ENCODE measurements around the gene PPP1R17.

The PPP1R17 gene

GRCh38 chr7:31647511-31647910 is 39.5 kb upstream of the PPP1R17 start:
- Histone ChIP-seq H3K4me2 (ENCODE audit: low read length, poor library complexity, severe bottlenecking) (no peak overlapping the region), H3K23ac (ENCODE audit: low read length in 2 of 2) (no peak overlapping the region), H2BK120ac (ENCODE audit: low read depth, low read length) (no peak overlapping the region), H3K4me1 (ENCODE audit: control insufficient read depth, insufficient read depth, low read depth, low read length) (no peaks in the 10 kb centered on the region), H3K27ac (ENCODE audit: low read length, poor library complexity, severe bottlenecking) (no peak overlapping the region), H3K79me1 (replicated peaks; ENCODE audit: low read length, poor library complexity, severe bottlenecking) (no peaks in the 10 kb centered on the region), H4K91ac (ENCODE audit: low read length) (no peak overlapping the region), H2AFZ (ENCODE audit: low read depth, low read length) (no peak overlapping the region), H3K9me3 (ENCODE audit: control insufficient read depth, low read length) (no peaks in the 10 kb centered on the region), H3K27me3 (ENCODE audit: control insufficient read depth in 1 of 2, insufficient read depth in 1 of 2, low read length in 2 of 2) (peaks cover 0 to 7% of the 10 kb centered on the region in 2 experiments), H4K8ac (ENCODE audit: low read length) (no peak overlapping the region), H3K4me3 (ENCODE audit: insufficient read depth in 1 of 2, low read depth in 1 of 2, low read length in 2 of 2) (no peak overlapping the region), H3K9ac (ENCODE audit: low read length) (no peak overlapping the region), H2BK5ac (ENCODE audit: low read depth, low read length, poor library complexity, severe bottlenecking) (no peak overlapping the region), H3K4ac (ENCODE audit: low read depth in 1 of 2, low read length in 2 of 2) (no peak overlapping the region), H2BK15ac (ENCODE audit: low read depth, poor library complexity, severe bottlenecking) (no peak overlapping the region), H2AK5ac (ENCODE audit: low read length, severe bottlenecking) (no peak overlapping the region), H2BK12ac (ENCODE audit: low read length in 2 of 2) (no peak overlapping the region), H3K18ac (ENCODE audit: low read depth in 1 of 2, low read length in 2 of 2) (no peak overlapping the region), H3K36me3 (ENCODE audit: control insufficient read depth in 1 of 2, insufficient read depth in 2 of 2, low read depth in 1 of 2, low read length in 2 of 2) (no peaks in the 10 kb centered on the region), H3K14ac (ENCODE audit: low read length in 2 of 2) (no peak overlapping the region)
- DNase-seq, result no peak
- no CpG with 5 or more reads among the region's 7 CpGs for WGBS

DNA sequence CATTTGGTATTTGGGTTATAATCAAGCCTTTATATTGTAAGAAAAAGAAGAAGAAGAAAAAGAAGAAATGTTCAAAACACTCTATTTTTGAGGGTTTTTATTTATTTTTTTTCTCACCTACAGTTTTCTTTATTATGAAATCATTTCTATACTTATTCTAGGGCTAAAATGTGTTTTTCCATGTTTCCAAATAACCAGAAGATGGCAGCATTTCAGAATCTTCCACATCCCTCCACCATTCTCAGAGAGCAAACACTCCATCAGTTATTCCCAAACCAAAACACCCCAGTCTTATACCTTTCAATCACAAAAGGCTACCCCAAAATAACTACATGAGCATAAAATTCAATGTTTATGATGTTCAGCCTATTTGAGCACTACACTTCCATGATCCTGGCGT is 38.7 kb upstream of the PPP1R17 start:
- H3K18ac ChIP-seq (ENCODE audit: low read depth in 1 of 2, low read length in 2 of 2), result no peak overlapping the region
- no peak overlapping the region for H2BK12ac ChIP-seq (ENCODE audit: low read length in 2 of 2)
- H2BK120ac ChIP-seq (ENCODE audit: low read depth, low read length), result no peak overlapping the region
- H4K91ac ChIP-seq (ENCODE audit: low read length), result no peak overlapping the region
- 80% methylated on average over 1 of the region's 1 CpG for WGBS
- no peak overlapping the region for H3K4me2 ChIP-seq (ENCODE audit: low read length, poor library complexity, severe bottlenecking)
- no peaks in the 10 kb centered on the region for H3K9me3 ChIP-seq (ENCODE audit: control insufficient read depth, low read length)
- H2AK5ac ChIP-seq (ENCODE audit: low read length, severe bottlenecking), result no peak overlapping the region
- H3K4ac ChIP-seq (ENCODE audit: low read depth in 1 of 2, low read length in 2 of 2), result no peak overlapping the region
- H2AFZ ChIP-seq (ENCODE audit: low read depth, low read length), result no peak overlapping the region
- H3K14ac ChIP-seq (ENCODE audit: low read length in 2 of 2), result no peak overlapping the region
- no peaks in the 10 kb centered on the region for H3K79me1 ChIP-seq (replicated peaks; ENCODE audit: low read length, poor library complexity, severe bottlenecking)
- no peak overlapping the region for H3K23ac ChIP-seq (ENCODE audit: low read length in 2 of 2)
- no peak overlapping the region for H2BK5ac ChIP-seq (ENCODE audit: low read depth, low read length, poor library complexity, severe bottlenecking)
- H3K9ac ChIP-seq (ENCODE audit: low read length), result no peak overlapping the region
- no peaks in the 10 kb centered on the region for H3K36me3 ChIP-seq (ENCODE audit: control insufficient read depth in 1 of 2, insufficient read depth in 2 of 2, low read depth in 1 of 2, low read length in 2 of 2)
- DNase-seq, result peak; percentile 2
- no peak overlapping the region for H3K27ac ChIP-seq (ENCODE audit: low read length, poor library complexity, severe bottlenecking)
- H3K27me3 ChIP-seq (ENCODE audit: control insufficient read depth in 1 of 2, insufficient read depth in 1 of 2, low read length in 2 of 2), result peaks cover 0 to 7% of the 10 kb centered on the region in 2 experiments
- no peak overlapping the region for H3K4me3 ChIP-seq (ENCODE audit: insufficient read depth in 1 of 2, low read depth in 1 of 2, low read length in 2 of 2)
- H2BK15ac ChIP-seq (ENCODE audit: low read depth, poor library complexity, severe bottlenecking), result no peak overlapping the region
- H4K8ac ChIP-seq (ENCODE audit: low read length), result no peak overlapping the region
- H3K4me1 ChIP-seq (ENCODE audit: control insufficient read depth, insufficient read depth, low read depth, low read length), result no peaks in the 10 kb centered on the region

DNA sequence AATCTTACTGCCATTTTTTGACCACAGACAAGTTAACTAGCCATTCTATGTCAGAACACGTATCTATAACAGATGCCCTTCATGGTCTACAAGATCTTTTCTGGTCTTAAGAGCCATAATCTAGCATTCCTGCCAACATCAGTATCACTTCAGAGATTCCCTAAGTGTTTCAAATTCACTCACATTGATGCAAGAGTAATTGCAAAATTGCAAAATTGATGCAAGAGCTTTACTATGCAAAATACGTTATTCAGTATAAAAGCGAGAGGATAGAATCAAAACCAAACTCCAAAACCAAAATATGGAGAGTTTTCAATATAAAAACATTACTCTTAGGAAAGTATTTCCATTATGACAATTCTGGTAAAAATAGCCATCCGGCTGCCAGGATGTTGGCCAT is 38.1 kb upstream of the PPP1R17 start:
- H3K23ac ChIP-seq (ENCODE audit: low read length in 2 of 2), result no peak overlapping the region
- no peak overlapping the region for H2BK5ac ChIP-seq (ENCODE audit: low read depth, low read length, poor library complexity, severe bottlenecking)
- no peak overlapping the region for H3K9ac ChIP-seq (ENCODE audit: low read length)
- no peak overlapping the region for H4K8ac ChIP-seq (ENCODE audit: low read length)
- WGBS, result 96% methylated on average over 2 of the region's 4 CpGs
- H4K91ac ChIP-seq (ENCODE audit: low read length), result no peak overlapping the region
- no peak overlapping the region for H3K14ac ChIP-seq (ENCODE audit: low read length in 2 of 2)
- no peak overlapping the region for H2AFZ ChIP-seq (ENCODE audit: low read depth, low read length)
- H3K4ac ChIP-seq (ENCODE audit: low read depth in 1 of 2, low read length in 2 of 2), result no peak overlapping the region
- no peak overlapping the region for H2BK15ac ChIP-seq (ENCODE audit: low read depth, poor library complexity, severe bottlenecking)
- H3K9me3 ChIP-seq (ENCODE audit: control insufficient read depth, low read length), result no peaks in the 10 kb centered on the region
- no peaks in the 10 kb centered on the region for H3K36me3 ChIP-seq (ENCODE audit: control insufficient read depth in 1 of 2, insufficient read depth in 2 of 2, low read depth in 1 of 2, low read length in 2 of 2)
- no peak overlapping the region for H3K27ac ChIP-seq (ENCODE audit: low read length, poor library complexity, severe bottlenecking)
- no peaks in the 10 kb centered on the region for H3K79me1 ChIP-seq (replicated peaks; ENCODE audit: low read length, poor library complexity, severe bottlenecking)
- H3K18ac ChIP-seq (ENCODE audit: low read depth in 1 of 2, low read length in 2 of 2), result no peak overlapping the region
- H2BK12ac ChIP-seq (ENCODE audit: low read length in 2 of 2), result no peak overlapping the region
- DNase-seq, result no peak
- no peak overlapping the region for H3K4me2 ChIP-seq (ENCODE audit: low read length, poor library complexity, severe bottlenecking)
- H3K4me1 ChIP-seq (ENCODE audit: control insufficient read depth, insufficient read depth, low read depth, low read length), result no peaks in the 10 kb centered on the region
- H2AK5ac ChIP-seq (ENCODE audit: low read length, severe bottlenecking), result no peak overlapping the region
- H2BK120ac ChIP-seq (ENCODE audit: low read depth, low read length), result no peak overlapping the region
- no peak overlapping the region for H3K4me3 ChIP-seq (ENCODE audit: insufficient read depth in 1 of 2, low read depth in 1 of 2, low read length in 2 of 2)
- peaks cover 0 to 4% of the 10 kb centered on the region in 2 experiments for H3K27me3 ChIP-seq (ENCODE audit: control insufficient read depth in 1 of 2, insufficient read depth in 1 of 2, low read length in 2 of 2)

DNA sequence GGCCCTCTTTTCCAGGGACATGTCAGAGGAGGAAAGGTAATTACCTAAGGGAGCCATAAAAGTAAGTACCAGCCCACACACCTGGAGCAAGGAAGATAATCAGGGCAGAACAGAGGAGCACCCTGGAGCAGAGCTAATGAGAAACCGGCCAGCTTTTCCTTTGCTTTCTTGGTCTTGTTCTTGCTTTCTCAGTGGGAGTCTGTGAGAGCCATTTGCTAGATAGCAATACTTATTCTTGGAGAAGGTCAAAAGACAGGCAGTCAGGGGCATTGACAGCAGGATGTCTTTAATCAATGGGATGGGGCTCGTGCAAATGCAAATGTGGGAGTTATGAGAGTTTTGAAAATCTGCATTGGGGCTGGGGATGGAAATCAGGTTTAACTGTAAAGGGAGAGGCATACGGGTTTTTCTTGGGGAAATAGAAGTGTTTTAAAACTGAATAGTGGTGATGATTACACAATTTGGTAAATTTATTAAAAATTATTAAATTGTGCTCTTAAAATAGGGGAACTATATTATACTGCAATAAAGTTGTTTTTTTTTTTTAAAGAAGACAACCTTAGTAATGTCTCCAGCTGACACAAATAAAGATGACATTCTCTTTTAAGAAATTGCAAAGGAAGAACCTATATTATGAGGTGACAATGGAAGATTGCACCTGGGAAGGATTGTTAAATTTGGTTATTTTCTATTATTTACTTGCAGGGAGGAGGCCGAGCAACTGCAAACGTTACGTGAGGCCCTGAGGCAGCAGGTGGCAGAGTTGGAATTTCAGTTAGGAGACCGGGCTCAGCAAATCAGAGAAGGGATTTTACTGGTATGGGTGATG is 35.6 kb upstream of the PPP1R17 start:
- H2BK120ac ChIP-seq (ENCODE audit: low read depth, low read length), result no peak overlapping the region
- no peak overlapping the region for H3K23ac ChIP-seq (ENCODE audit: low read length in 2 of 2)
- H3K4me2 ChIP-seq (ENCODE audit: low read length, poor library complexity, severe bottlenecking), result no peak overlapping the region
- no peak overlapping the region for H3K9ac ChIP-seq (ENCODE audit: low read length)
- no peak overlapping the region for H3K14ac ChIP-seq (ENCODE audit: low read length in 2 of 2)
- H3K4me3 ChIP-seq (ENCODE audit: insufficient read depth in 1 of 2, low read depth in 1 of 2, low read length in 2 of 2), result no peak overlapping the region
- no peak overlapping the region for H4K8ac ChIP-seq (ENCODE audit: low read length)
- no peak for DNase-seq
- H2BK15ac ChIP-seq (ENCODE audit: low read depth, poor library complexity, severe bottlenecking), result no peak overlapping the region
- H4K91ac ChIP-seq (ENCODE audit: low read length), result no peak overlapping the region
- no peak overlapping the region for H2BK12ac ChIP-seq (ENCODE audit: low read length in 2 of 2)
- no peaks in the 10 kb centered on the region for H3K79me1 ChIP-seq (replicated peaks; ENCODE audit: low read length, poor library complexity, severe bottlenecking)
- H3K27ac ChIP-seq (ENCODE audit: low read length, poor library complexity, severe bottlenecking), result no peak overlapping the region
- H2AK5ac ChIP-seq (ENCODE audit: low read length, severe bottlenecking), result no peak overlapping the region
- no peaks in the 10 kb centered on the region for H3K9me3 ChIP-seq (ENCODE audit: control insufficient read depth, low read length)
- WGBS, result 35% methylated on average over 7 of the region's 7 CpGs
- no peaks in the 10 kb centered on the region for H3K4me1 ChIP-seq (ENCODE audit: control insufficient read depth, insufficient read depth, low read depth, low read length)
- no peak overlapping the region for H3K4ac ChIP-seq (ENCODE audit: low read depth in 1 of 2, low read length in 2 of 2)
- no peak overlapping the region for H2AFZ ChIP-seq (ENCODE audit: low read depth, low read length)
- peaks cover 0 to 10% of the 10 kb centered on the region in 2 experiments for H3K27me3 ChIP-seq (ENCODE audit: control insufficient read depth in 1 of 2, insufficient read depth in 1 of 2, low read length in 2 of 2)
- no peaks in the 10 kb centered on the region for H3K36me3 ChIP-seq (ENCODE audit: control insufficient read depth in 1 of 2, insufficient read depth in 2 of 2, low read depth in 1 of 2, low read length in 2 of 2)
- no peak overlapping the region for H3K18ac ChIP-seq (ENCODE audit: low read depth in 1 of 2, low read length in 2 of 2)
- no peak overlapping the region for H2BK5ac ChIP-seq (ENCODE audit: low read depth, low read length, poor library complexity, severe bottlenecking)
